Measurements from ENCODE around the gene EIF3I.

EIF3I gene

GRCh38 chr1:32199717-32200072 lies 22.5 kb upstream of the EIF3I start:
- no peak overlapping the region for H3K9ac ChIP-seq (ENCODE audit: low read length)
- H3K4me3 ChIP-seq (ENCODE audit: low read length): peak overlapping the region; percentile 74
- peaks cover 35% of the 10 kb centered on the region for H3K36me3 ChIP-seq (ENCODE audit: control insufficient read depth, low read depth, low read length)
- no peak overlapping the region for H3K27ac ChIP-seq (ENCODE audit: low read length)
- H3K27me3 ChIP-seq (ENCODE audit: control insufficient read depth, insufficient read depth, low read length): peaks cover 10% of the 10 kb centered on the region
- H3K4me1 ChIP-seq (ENCODE audit: control insufficient read depth, low read depth, low read length): peaks cover 27% of the 10 kb centered on the region
- no peaks in the 10 kb centered on the region for H3K9me3 ChIP-seq (ENCODE audit: control insufficient read depth, low read depth, low read length)

GRCh38 chr1:32200226-32201010 lies 21.8 kb upstream of the EIF3I start, which contains the start of gene CCDC28B:
TSS of gene CCDC28B (plus strand) at chr1:32200595. CDS start at chr1:32201936, 1,341 bp downstream.
- H3K36me3 ChIP-seq (ENCODE audit: control insufficient read depth, low read depth, low read length): peaks cover 28% of the 10 kb centered on the region
- peaks cover 30% of the 10 kb centered on the region for H3K4me1 ChIP-seq (ENCODE audit: control insufficient read depth, low read depth, low read length)
- H3K27me3 ChIP-seq (ENCODE audit: control insufficient read depth, insufficient read depth, low read length): peaks cover 12% of the 10 kb centered on the region
- H3K27ac ChIP-seq (ENCODE audit: low read length): peak within 1 kb of the TSS; percentile 63
- peak within 1 kb of the TSS; percentile 74 for H3K4me3 ChIP-seq (ENCODE audit: low read length)
- peak within 1 kb of the TSS; percentile 58 for H3K9ac ChIP-seq (ENCODE audit: low read length)
- no peaks in the 10 kb centered on the region for H3K9me3 ChIP-seq (ENCODE audit: control insufficient read depth, low read depth, low read length)

- peak overlapping the region; percentile 74 for H3K4me3 ChIP-seq (ENCODE audit: low read length)
- H3K27ac ChIP-seq (ENCODE audit: low read length): no peak overlapping the region
- peaks cover 22% of the 10 kb centered on the region for H3K36me3 ChIP-seq (ENCODE audit: control insufficient read depth, low read depth, low read length)
- peaks cover 30% of the 10 kb centered on the region for H3K4me1 ChIP-seq (ENCODE audit: control insufficient read depth, low read depth, low read length)
- H3K9me3 ChIP-seq (ENCODE audit: control insufficient read depth, low read depth, low read length): no peaks in the 10 kb centered on the region
- peaks cover 13% of the 10 kb centered on the region for H3K27me3 ChIP-seq (ENCODE audit: control insufficient read depth, insufficient read depth, low read length)
- peak overlapping the region; percentile 58 for H3K9ac ChIP-seq (ENCODE audit: low read length)
Measured at GRCh38 chr1:32201011-32201855, 21.0 kb upstream of the EIF3I start.

GRCh38 chr1:32204943-32205361 lies 17.3 kb upstream of the EIF3I start:
- Histone ChIP-seq H3K27me3 (ENCODE audit: control insufficient read depth, insufficient read depth, low read length) (peaks cover 17% of the 10 kb centered on the region), H3K4me1 (ENCODE audit: control insufficient read depth, low read depth, low read length) (peaks cover 18% of the 10 kb centered on the region), H3K4me3 (ENCODE audit: low read length) (peak overlapping the region; percentile 73), H3K9ac (ENCODE audit: low read length) (peak overlapping the region; percentile 86), H3K36me3 (ENCODE audit: control insufficient read depth, low read depth, low read length) (no peaks in the 10 kb centered on the region), H3K9me3 (ENCODE audit: control insufficient read depth, low read depth, low read length) (no peaks in the 10 kb centered on the region), H3K27ac (ENCODE audit: low read length) (no peak overlapping the region)

GRCh38 chr1:32205401-32206370 lies 16.5 kb upstream of the EIF3I start, which contains the start of gene IQCC:
TSS of gene IQCC (plus strand) at chr1:32205671. CDS start at chr1:32205682, 11 bp downstream.
- Histone ChIP-seq H3K4me3 (ENCODE audit: low read length) (peak within 1 kb of the TSS; percentile 73), H3K27me3 (ENCODE audit: control insufficient read depth, insufficient read depth, low read length) (peaks cover 17% of the 10 kb centered on the region), H3K9me3 (ENCODE audit: control insufficient read depth, low read depth, low read length) (no peaks in the 10 kb centered on the region), H3K36me3 (ENCODE audit: control insufficient read depth, low read depth, low read length) (no peaks in the 10 kb centered on the region), H3K4me1 (ENCODE audit: control insufficient read depth, low read depth, low read length) (peaks cover 15% of the 10 kb centered on the region), H3K9ac (ENCODE audit: low read length) (peak within 1 kb of the TSS; percentile 86), H3K27ac (ENCODE audit: low read length) (no peak within 1 kb of the TSS)

GRCh38 chr1:32208469-32208868 lies 13.7 kb upstream of the EIF3I start:
- H3K36me3 ChIP-seq (ENCODE audit: control insufficient read depth, low read depth, low read length): no peaks in the 10 kb centered on the region
- H3K9me3 ChIP-seq (ENCODE audit: control insufficient read depth, low read depth, low read length): no peaks in the 10 kb centered on the region
- no peak overlapping the region for H3K4me3 ChIP-seq (ENCODE audit: low read length)
- peaks cover 17% of the 10 kb centered on the region for H3K27me3 ChIP-seq (ENCODE audit: control insufficient read depth, insufficient read depth, low read length)
- peaks cover 5% of the 10 kb centered on the region for H3K4me1 ChIP-seq (ENCODE audit: control insufficient read depth, low read depth, low read length)
- H3K27ac ChIP-seq (ENCODE audit: low read length): no peak overlapping the region
- H3K9ac ChIP-seq (ENCODE audit: low read length): no peak overlapping the region

GRCh38 chr1:32208891-32209328 lies 13.3 kb upstream of the EIF3I start, which contains the start of gene DCDC2B:
TSS of gene DCDC2B (plus strand) at chr1:32209089. CDS start at chr1:32209094, 5 bp downstream.
- Histone ChIP-seq H3K27ac (ENCODE audit: low read length) (no peak within 1 kb of the TSS), H3K9ac (ENCODE audit: low read length) (no peak within 1 kb of the TSS), H3K27me3 (ENCODE audit: control insufficient read depth, insufficient read depth, low read length) (peaks cover 15% of the 10 kb centered on the region), H3K9me3 (ENCODE audit: control insufficient read depth, low read depth, low read length) (no peaks in the 10 kb centered on the region), H3K4me1 (ENCODE audit: control insufficient read depth, low read depth, low read length) (peaks cover 5% of the 10 kb centered on the region), H3K36me3 (ENCODE audit: control insufficient read depth, low read depth, low read length) (no peaks in the 10 kb centered on the region), H3K4me3 (ENCODE audit: low read length) (no peak within 1 kb of the TSS)

GRCh38 chr1:32215629-32216480 lies 6.4 kb upstream of the EIF3I start:
- H3K9me3 ChIP-seq (ENCODE audit: control insufficient read depth, low read depth, low read length): no peaks in the 10 kb centered on the region
- no peak overlapping the region for H3K27ac ChIP-seq (ENCODE audit: low read length)
- peaks cover 5% of the 10 kb centered on the region for H3K36me3 ChIP-seq (ENCODE audit: control insufficient read depth, low read depth, low read length)
- no peak overlapping the region for H3K9ac ChIP-seq (ENCODE audit: low read length)
- no peaks in the 10 kb centered on the region for H3K27me3 ChIP-seq (ENCODE audit: control insufficient read depth, insufficient read depth, low read length)
- no peak overlapping the region for H3K4me3 ChIP-seq (ENCODE audit: low read length)
- no peaks in the 10 kb centered on the region for H3K4me1 ChIP-seq (ENCODE audit: control insufficient read depth, low read depth, low read length)

- Histone ChIP-seq H3K36me3 (ENCODE audit: control insufficient read depth, low read depth, low read length) (peaks cover 5% of the 10 kb centered on the region), H3K4me1 (ENCODE audit: control insufficient read depth, low read depth, low read length) (no peaks in the 10 kb centered on the region), H3K27ac (ENCODE audit: low read length) (no peak overlapping the region), H3K9ac (ENCODE audit: low read length) (no peak overlapping the region), H3K4me3 (ENCODE audit: low read length) (no peak overlapping the region), H3K27me3 (ENCODE audit: control insufficient read depth, insufficient read depth, low read length) (no peaks in the 10 kb centered on the region), H3K9me3 (ENCODE audit: control insufficient read depth, low read depth, low read length) (no peaks in the 10 kb centered on the region)
Measured at GRCh38 chr1:32216566-32216965, 5.6 kb upstream of the EIF3I start.

- H3K4me1 ChIP-seq (ENCODE audit: control insufficient read depth, low read depth, low read length): no peaks in the 10 kb centered on the region
- no peaks in the 10 kb centered on the region for H3K27me3 ChIP-seq (ENCODE audit: control insufficient read depth, insufficient read depth, low read length)
- no peaks in the 10 kb centered on the region for H3K9me3 ChIP-seq (ENCODE audit: control insufficient read depth, low read depth, low read length)
- no peak overlapping the region for H3K4me3 ChIP-seq (ENCODE audit: low read length)
- peaks cover 7% of the 10 kb centered on the region for H3K36me3 ChIP-seq (ENCODE audit: control insufficient read depth, low read depth, low read length)
- no peak overlapping the region for H3K9ac ChIP-seq (ENCODE audit: low read length)
- H3K27ac ChIP-seq (ENCODE audit: low read length): no peak overlapping the region
Measured at GRCh38 chr1:32219022-32219421, 3.2 kb upstream of the EIF3I start.

Data from iPS-18a (cell line).